Limb (tissue), 2 donors: ENCODE measurements around the gene WDR43.

Source experiments
- DNase-seq, 2 donors: peaks; one replicate each; pipeline ENCODE4 v3.0.0-alpha.2; 2016; ENCODE audit errors: extremely low spot score in 2 of 2

Gene WDR43

GRCh38 chr2:28993206-28993960 lies 98.9 kb downstream of the WDR43 start:
- peak in 1 of 2 donors; percentile 49 for DNase-seq

GRCh38 chr2:28994074-28994473 lies 99.6 kb downstream of the WDR43 start:
- DNase-seq = no peak

DNA sequence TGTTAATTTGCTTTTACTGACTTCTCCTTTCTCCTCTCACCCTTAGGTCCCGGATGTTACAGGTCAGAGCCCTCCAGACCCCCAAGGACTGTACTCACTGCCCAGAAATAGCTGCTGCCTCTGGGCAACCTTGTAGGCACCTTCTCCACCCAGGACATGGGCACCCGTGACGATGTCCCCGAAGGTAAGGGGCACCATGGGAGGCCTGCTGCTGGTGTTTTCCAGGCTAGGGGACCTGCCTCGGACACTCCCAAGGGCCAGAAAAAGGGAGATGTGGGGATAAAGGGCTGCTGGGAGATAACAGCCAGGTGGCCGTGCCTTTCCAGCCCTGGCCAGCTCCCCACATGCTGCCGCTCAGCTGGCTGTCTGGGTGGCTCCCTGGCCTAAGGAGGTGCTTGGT lies 100.2 kb downstream of the WDR43 start:
- no peak for DNase-seq

DNA sequence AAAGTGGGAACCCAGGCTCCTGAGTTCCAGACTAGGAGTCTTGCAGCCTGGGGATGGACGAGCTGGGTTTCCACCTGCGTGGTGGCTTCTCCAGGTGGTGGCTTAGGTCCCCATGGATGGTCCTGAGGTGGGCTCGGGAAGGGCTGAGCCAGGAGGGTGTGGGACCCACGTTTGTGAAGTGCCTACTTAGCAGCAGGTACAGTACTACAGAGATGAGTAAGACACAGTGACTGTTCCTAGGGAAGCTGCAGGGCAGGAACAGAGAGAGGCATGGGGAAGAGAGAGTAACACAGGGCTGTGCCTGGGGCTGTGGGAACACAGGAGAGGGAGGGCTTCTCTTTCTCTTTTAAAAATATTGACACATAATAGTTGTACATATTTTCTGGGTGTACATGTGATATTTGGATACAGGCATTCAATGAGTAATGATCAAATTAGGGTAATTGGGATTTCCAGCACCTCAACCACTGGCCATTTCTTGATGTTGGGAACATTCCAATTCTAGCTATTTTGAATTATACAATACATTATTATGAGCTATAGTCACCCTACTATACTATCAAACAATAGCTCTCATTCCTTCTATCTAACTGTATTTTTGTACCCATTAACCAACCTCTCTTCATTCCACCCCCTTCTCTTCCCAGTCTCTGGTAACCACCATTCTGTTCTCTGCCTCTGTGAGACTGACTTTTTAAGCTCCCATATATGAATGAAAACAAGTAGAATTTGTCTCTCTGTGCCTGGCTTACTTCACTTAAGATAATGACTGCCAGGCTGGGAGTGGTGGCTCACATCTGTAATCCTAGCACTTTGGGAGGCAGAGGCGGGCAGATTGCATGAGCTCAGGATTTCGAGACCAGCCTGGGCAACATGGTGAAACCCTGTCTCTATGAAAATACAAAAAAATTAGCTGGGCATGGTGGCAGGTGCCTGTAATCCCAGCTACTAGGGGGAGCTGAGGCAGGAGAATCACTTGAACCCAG lies 101.6 kb downstream of the WDR43 start:
- no peak for DNase-seq

DNA sequence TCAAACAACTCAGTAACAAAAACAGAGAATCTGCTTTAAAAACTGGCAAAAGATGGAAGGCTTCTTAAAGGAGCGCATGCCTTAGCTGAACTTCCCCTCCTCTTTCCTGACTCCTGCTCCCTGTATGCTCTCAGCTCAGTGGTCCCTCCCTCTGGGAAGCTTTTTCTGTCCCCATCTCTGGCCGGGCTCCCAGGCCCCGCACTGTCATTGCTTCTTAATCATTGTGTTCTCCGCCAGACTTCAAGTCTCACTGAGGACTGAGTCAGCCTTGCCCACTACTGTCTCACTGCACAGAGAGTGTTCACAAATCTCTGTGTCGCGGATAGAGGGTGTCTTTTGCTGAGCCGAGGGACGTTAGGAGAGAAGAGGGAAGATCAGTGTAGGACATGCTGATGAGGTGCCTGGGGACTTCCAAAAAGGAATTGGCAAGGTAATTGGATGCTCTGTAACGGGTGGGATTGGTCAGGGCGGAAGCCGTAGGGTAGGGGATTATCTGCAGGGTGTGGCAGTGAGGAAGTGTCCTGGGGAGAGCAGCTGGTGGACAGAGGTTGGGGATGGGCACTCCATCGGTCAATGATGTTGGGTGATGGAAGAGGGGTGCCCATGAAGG lies 102.9 kb downstream of the WDR43 start:
- DNase-seq = no peak
